Tibial artery (tissue), 4 donors: ENCODE results near the gene CLDND1.
"Not testable (repeated sequence)": the region's sequence is repeated elsewhere in the genome, so short reads cannot be mapped to it uniquely, and the experiment has no call there.

ENCODE experiments used
- DNase-seq, 2 donors: peaks; one replicate each; pipeline ENCODE4 v3.0.0-alpha.2; 2019
- H3K27ac ChIP-seq, 2 donors: fragments of 200-600 bp; sonication (generic) in 1 of 2; 1 replicate in 1 of 2; 2 replicates in 1 of 2; pipeline ENCODE4 v1.5.1; 2018 to 2019; ENCODE audit warnings: mild to moderate bottlenecking in 1 of 2
- H3K27me3 ChIP-seq, 2 donors: fragments of 200-600 bp; sonication (generic) in 1 of 2; one replicate each; pipeline versions ENCODE4 v1.5.1 to v1.6.0; 2016 to 2019
- H3K36me3 ChIP-seq, 3 donors: fragments of 200-600 bp; sonication (generic) in 2 of 3; one replicate each; pipeline ENCODE4 v1.5.1; 2016 to 2019; ENCODE audit warnings: mild to moderate bottlenecking in 2 of 3
- H3K4me1 ChIP-seq, 4 donors: fragments of 200-600 bp; sonication (generic) in 2 of 4; 1 replicate in 3 of 4; 2 replicates in 1 of 4; pipeline ENCODE4 v1.5.1; 2016 to 2019
- H3K4me3 ChIP-seq, 2 donors: fragments of 200-600 bp; sonication (generic) in 1 of 2; 1 replicate in 1 of 2; 2 replicates in 1 of 2; pipeline ENCODE4 v1.5.1; 2018 to 2019; ENCODE audit warnings: mild to moderate bottlenecking in 2 of 2
- H3K9me3 ChIP-seq, 3 donors: fragments of 200-600 bp; sonication (generic) in 1 of 3; one replicate each; pipeline ENCODE4 v1.5.1; 2016 to 2019
- intact Hi-C: fragments of 100-400 bp; cut with DNase I; formaldehyde crosslinking; loops from one replicate; pipeline ENCODE4 v1.15.0; 2023; ENCODE audit warnings: low total_unique reads
- TF ChIP-seq, protein P1 (sequence below), 2 experiments: fragments of 200-600 bp in 1 of 2; fragments of 450-650 bp in 1 of 2; IDR thresholded peaks; one replicate each; pipeline ENCODE4 v1.5.1; 2017 to 2019; ENCODE audit warnings: antibody characterized with exemption in 2 of 2, mild to moderate bottlenecking in 1 of 2, moderate library complexity in 1 of 2

CLDND1 gene

GRCh38 chr3:98564282-98565005, 41.7 kb upstream of the CLDND1 start:
- Histone ChIP-seq H3K36me3 (no peaks in the 10 kb centered on the region), H3K4me3 (no peak overlapping the region), H3K4me1 (no peaks in the 10 kb centered on the region), H3K27me3 (peaks cover 0 to 2% of the 10 kb centered on the region in 2 donors), H3K9me3 (no peaks in the 10 kb centered on the region), H3K27ac (no peak overlapping the region)
- TF ChIP-seq, protein P1, sequence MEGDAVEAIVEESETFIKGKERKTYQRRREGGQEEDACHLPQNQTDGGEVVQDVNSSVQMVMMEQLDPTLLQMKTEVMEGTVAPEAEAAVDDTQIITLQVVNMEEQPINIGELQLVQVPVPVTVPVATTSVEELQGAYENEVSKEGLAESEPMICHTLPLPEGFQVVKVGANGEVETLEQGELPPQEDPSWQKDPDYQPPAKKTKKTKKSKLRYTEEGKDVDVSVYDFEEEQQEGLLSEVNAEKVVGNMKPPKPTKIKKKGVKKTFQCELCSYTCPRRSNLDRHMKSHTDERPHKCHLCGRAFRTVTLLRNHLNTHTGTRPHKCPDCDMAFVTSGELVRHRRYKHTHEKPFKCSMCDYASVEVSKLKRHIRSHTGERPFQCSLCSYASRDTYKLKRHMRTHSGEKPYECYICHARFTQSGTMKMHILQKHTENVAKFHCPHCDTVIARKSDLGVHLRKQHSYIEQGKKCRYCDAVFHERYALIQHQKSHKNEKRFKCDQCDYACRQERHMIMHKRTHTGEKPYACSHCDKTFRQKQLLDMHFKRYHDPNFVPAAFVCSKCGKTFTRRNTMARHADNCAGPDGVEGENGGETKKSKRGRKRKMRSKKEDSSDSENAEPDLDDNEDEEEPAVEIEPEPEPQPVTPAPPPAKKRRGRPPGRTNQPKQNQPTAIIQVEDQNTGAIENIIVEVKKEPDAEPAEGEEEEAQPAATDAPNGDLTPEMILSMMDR (IDR thresholded peaks at IDR 0.05): no peak
- DNase-seq: no peak
- intact Hi-C loops: no loop called here

DNA sequence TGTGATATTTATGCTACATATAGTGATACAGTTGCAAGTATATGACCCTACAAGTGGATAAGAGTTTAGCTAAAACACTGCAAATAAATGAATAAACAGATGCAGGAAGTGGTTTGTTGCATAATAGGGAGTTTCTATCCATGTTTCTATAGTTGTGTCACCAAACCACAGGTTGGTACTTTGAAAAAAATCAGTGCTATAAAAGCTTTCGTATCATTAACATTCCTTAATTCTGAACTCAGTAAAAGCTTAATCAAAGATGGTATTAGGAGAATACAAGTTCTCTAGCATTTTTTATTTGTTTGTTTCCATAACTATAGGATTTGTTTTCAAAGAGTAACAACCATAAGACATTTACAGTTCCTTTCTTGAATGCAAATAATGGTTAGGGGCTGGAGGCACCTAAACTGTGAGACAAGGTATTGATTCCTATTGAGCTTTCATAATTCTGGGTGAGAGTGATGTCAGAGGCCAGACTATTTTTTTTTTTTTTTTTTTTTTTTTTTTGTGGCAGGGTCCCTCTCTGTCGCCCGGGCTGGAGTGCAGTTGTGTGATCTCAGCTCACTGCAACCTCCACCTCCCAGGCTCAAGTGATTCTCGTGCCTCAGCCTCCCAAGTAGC, 41.1 kb upstream of the CLDND1 start:
- TF ChIP-seq, protein P1 (IDR thresholded peaks at IDR 0.05): no peak
- intact Hi-C loops: no loop called here
- DNase-seq: no peak

DNA sequence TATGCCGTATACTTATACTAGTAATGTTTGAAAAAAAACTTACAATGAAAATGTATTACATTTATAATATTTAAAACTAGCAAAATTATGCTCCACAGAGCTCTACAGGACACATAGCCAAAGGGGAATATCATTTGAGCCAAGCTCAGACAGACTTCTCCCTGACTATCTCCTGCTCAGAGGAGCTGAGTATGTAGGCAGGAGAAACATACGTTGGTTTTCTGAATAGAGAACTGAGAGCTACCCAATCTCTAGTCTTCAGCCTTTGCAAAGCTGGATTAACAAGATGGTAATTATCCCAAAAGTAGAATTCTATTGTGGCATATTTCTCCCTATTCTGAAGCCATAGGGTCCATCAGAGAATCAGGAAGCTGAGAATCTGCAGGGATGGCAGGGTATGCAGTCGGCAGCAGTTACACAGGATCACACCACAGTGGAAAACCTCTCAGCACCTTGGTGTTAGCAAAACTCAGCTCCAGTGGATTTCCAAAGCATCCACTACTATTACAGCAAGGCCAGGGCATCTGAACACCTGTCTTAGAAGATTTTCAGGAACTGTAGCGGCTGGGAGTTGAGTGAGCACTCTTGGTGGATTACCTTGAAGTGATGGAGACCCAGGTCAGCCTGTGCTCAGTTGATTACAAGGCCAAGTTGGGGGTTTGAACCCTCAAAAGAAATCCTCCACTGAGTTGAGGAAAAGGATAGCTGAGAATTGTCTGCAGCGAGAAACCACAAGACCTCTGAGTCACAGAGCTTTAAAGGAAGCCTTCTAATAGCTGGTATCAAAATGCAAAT, 39.2 kb upstream of the CLDND1 start:
- intact Hi-C loops: no loop called here
- TF ChIP-seq, protein P1 (IDR thresholded peaks at IDR 0.05): no peak
- no peaks in the 10 kb centered on the region for H3K36me3 ChIP-seq

More for the DNA sequence above, 41.1 kb upstream of the CLDND1 start:
- H3K9me3 ChIP-seq: no peaks in the 10 kb centered on the region
- H3K4me3 ChIP-seq: no peak overlapping the region
- no peaks in the 10 kb centered on the region for H3K36me3 ChIP-seq
- H3K27me3 ChIP-seq: peaks cover 0 to 2% of the 10 kb centered on the region in 2 donors
- no peaks in the 10 kb centered on the region for H3K4me1 ChIP-seq
- H3K27ac ChIP-seq: no peak overlapping the region

DNA sequence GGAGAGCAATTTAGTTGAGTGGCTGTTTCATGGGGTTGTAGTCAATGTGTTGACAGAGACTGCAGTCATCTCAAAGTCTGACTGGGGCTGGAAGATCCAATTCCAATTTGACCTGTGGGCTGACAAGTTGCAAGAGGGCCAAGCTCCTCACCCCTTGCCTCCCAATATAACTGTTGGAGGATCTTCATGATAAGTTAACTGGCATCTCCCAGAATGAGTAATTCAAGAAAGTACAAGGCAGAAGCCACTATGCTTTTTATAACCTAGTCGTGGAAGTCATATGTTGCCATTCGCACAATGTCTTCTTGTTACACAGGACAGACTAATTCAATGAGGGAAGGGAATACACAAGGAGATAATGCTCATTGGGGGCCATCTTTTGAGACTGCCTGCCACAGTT, 38.2 kb upstream of the CLDND1 start:
- intact Hi-C loops: no loop called here
- Histone ChIP-seq H3K36me3 (no peaks in the 10 kb centered on the region), H3K27me3 (peaks cover 0 to 2% of the 10 kb centered on the region in 2 donors), H3K9me3 (no peaks in the 10 kb centered on the region), H3K4me1 (no peaks in the 10 kb centered on the region), H3K4me3 (no peak overlapping the region), H3K27ac (no peak overlapping the region)
- TF ChIP-seq, protein P1 (IDR thresholded peaks at IDR 0.05): no peak
- no peak for DNase-seq

More for the DNA sequence above, 39.2 kb upstream of the CLDND1 start:
- Histone ChIP-seq H3K27ac (no peak overlapping the region), H3K27me3 (peaks cover 0 to 2% of the 10 kb centered on the region in 2 donors), H3K4me3 (no peak overlapping the region), H3K4me1 (no peaks in the 10 kb centered on the region), H3K9me3 (no peaks in the 10 kb centered on the region)
- no peak for DNase-seq

- H3K4me3 ChIP-seq, H3K4me1 ChIP-seq, H3K9me3 ChIP-seq, H3K27me3 ChIP-seq, intact Hi-C loops, H3K27ac ChIP-seq, DNase-seq, H3K36me3 ChIP-seq: not testable (repeated sequence)
Measured at GRCh38 chr3:98559769-98560168, 37.1 kb upstream of the CLDND1 start.
